ENCODE results near the gene DGCR2.
"Not testable (repeated sequence)": the region's sequence is repeated elsewhere in the genome, so short reads cannot be mapped to it uniquely, and the experiment has no call there.

The DGCR2 gene

DNA sequence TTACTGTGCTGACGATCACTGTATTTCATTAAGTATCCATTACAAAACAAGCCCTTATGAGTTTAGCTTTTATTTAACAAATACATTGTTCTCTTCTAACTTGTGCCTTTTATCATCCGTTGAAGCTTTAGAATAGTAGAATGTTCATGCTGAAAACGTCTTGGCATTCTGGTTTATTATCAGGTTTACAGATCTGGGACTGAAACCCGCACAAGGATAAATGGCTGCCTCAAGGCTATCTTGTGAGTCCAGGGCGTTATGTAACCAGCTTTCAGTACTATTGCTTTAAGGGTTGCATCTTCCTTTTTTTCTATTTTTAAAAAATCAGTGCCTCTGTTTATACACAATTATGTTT is 119.6 kb downstream of the DGCR2 start:
- H3K27me3 ChIP-seq (replicated peaks; ENCODE audit: control insufficient read depth, insufficient read depth, low read length): no peaks in the 10 kb centered on the region
- no peak overlapping the region for H3K4me3 ChIP-seq (replicated peaks; ENCODE audit: low read depth, low read length)
- DNase-seq (ENCODE audit: extremely low read depth, insufficient read length): no peak

GRCh38 chr22:19001204-19001603 is 121.0 kb downstream of the DGCR2 start:
- DNase-seq (ENCODE audit: extremely low read depth, insufficient read length): no peak

More for the DNA sequence above, 119.6 kb downstream of the DGCR2 start:
- H3K36me3 ChIP-seq (ENCODE audit: control insufficient read depth, insufficient read depth, low read length): no peaks in the 10 kb centered on the region
- TF ChIP-seq CTCF (IDR thresholded peaks at IDR 0.05; ENCODE audit: insufficient read depth, low read length, poor library complexity, severe bottlenecking): no peak

DNA sequence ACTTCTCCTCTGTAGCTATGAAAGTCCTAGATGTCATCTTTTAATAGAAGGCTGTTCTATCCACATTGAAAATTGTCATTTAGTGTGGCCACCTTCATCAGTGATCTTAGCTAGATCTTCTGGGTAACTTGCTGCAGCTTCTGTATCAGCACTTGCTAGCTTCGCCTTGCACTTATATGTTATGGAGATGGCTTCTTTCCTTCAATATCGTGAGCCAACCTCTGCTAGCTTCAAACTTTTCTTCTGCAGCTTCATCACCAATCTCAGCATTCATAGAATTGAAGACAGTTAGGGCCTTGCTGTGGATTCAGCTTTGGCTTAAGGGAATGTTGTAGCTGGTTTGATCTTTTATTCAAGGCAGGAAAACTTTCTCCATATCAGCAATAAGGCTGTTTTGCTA is 122.1 kb downstream of the DGCR2 start:
- H3K36me3 ChIP-seq (ENCODE audit: control insufficient read depth, insufficient read depth, low read length); DNase-seq (ENCODE audit: extremely low read depth, insufficient read length); H3K27me3 ChIP-seq (replicated peaks; ENCODE audit: control insufficient read depth, insufficient read depth, low read length); H3K4me3 ChIP-seq (replicated peaks; ENCODE audit: low read depth, low read length): not testable (repeated sequence)

More at GRCh38 chr22:19001204-19001603, 121.0 kb downstream of the DGCR2 start:
- no peaks in the 10 kb centered on the region; the same call in 1 of the 2 replicates for H3K27me3 ChIP-seq (replicated peaks; ENCODE audit: control insufficient read depth, insufficient read depth, low read length)
- TF ChIP-seq CTCF (IDR thresholded peaks at IDR 0.05; ENCODE audit: insufficient read depth, low read length, poor library complexity, severe bottlenecking): no peak
- H3K4me3 ChIP-seq (replicated peaks; ENCODE audit: low read depth, low read length): no peak overlapping the region
- H3K36me3 ChIP-seq (ENCODE audit: control insufficient read depth, insufficient read depth, low read length): no peaks in the 10 kb centered on the region

- no peaks in the 10 kb centered on the region; the same call in 1 of the 2 replicates for H3K27me3 ChIP-seq (replicated peaks; ENCODE audit: control insufficient read depth, insufficient read depth, low read length)
- no peaks in the 10 kb centered on the region for H3K36me3 ChIP-seq (ENCODE audit: control insufficient read depth, insufficient read depth, low read length)
- TF ChIP-seq CTCF (IDR thresholded peaks at IDR 0.05; ENCODE audit: insufficient read depth, low read length, poor library complexity, severe bottlenecking): no peak
- no peak for DNase-seq (ENCODE audit: extremely low read depth, insufficient read length)
- H3K4me3 ChIP-seq (replicated peaks; ENCODE audit: low read depth, low read length): no peak overlapping the region
Observed at GRCh38 chr22:18999416-18999815, 122.8 kb downstream of the DGCR2 start.

DNA sequence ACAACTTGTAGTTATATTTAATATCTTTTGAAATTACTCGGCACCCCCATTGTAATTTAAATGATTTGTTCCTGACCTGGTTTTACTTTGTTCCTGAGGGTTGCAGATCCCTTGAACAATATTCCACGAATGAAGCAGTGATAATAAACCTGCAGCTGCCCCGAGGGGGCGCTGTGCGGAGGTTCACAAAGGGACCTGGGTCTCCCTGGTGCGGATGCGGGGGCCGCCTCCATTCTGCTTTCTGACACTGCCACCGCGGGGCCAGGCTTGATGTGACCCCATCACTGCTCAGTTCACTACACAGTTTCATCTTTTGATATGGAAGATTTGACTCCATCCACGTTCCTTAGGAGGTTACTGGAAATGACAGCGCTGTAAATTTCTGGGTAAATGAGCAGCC is 123.2 kb downstream of the DGCR2 start:
- no peak for DNase-seq (ENCODE audit: extremely low read depth, insufficient read length)
- TF ChIP-seq CTCF (IDR thresholded peaks at IDR 0.05; ENCODE audit: insufficient read depth, low read length, poor library complexity, severe bottlenecking): peak; percentile 44
- Histone ChIP-seq H3K4me3 (replicated peaks; ENCODE audit: low read depth, low read length) (no peak overlapping the region), H3K36me3 (ENCODE audit: control insufficient read depth, insufficient read depth, low read length) (no peaks in the 10 kb centered on the region), H3K27me3 (replicated peaks; ENCODE audit: control insufficient read depth, insufficient read depth, low read length) (no peaks in the 10 kb centered on the region; the same call in 1 of the 2 replicates)

GRCh38 chr22:18997925-18998315 is 124.3 kb downstream of the DGCR2 start:
- TF ChIP-seq CTCF (IDR thresholded peaks at IDR 0.05; ENCODE audit: insufficient read depth, low read length, poor library complexity, severe bottlenecking): no peak
- Histone ChIP-seq H3K36me3 (ENCODE audit: control insufficient read depth, insufficient read depth, low read length) (no peaks in the 10 kb centered on the region), H3K27me3 (replicated peaks; ENCODE audit: control insufficient read depth, insufficient read depth, low read length) (no peaks in the 10 kb centered on the region; the same call in none of the 2 replicates), H3K4me3 (replicated peaks; ENCODE audit: low read depth, low read length) (no peak overlapping the region)
- no peak for DNase-seq (ENCODE audit: extremely low read depth, insufficient read length)

Measured in GM06990 (cell line).